Right cardiac atrium (tissue), 5 donors: ENCODE data around the gene ATP5PD. TPM values are rescaled to one million over a fixed set of nuclear protein-coding genes. Genes with fewer than 3 reads are reported as not detected.

Experiments
- ATAC-seq, 2 donors: fragments of 200-7000 bp; cut with Tn5 transposase; one replicate each; pipeline versions ENCODE4 v1.8.0 to v1.9.1; 2020; ENCODE audit warnings: moderate library complexity in 2 of 2, mild to moderate bottlenecking in 1 of 2
- DNase-seq, 3 donors: peaks; one replicate each; pipeline ENCODE4 v3.0.0-alpha.2; 2020
- H3K27ac ChIP-seq: one replicate; pipeline ENCODE4 v1.5.1; 2013; ENCODE audit warnings: mild to moderate bottlenecking, low read length, control low read depth, moderate library complexity
- H3K27me3 ChIP-seq: one replicate; pipeline ENCODE4 v1.6.1; 2013; ENCODE audit not compliant: control insufficient read depth, insufficient read depth
- H3K4me1 ChIP-seq: one replicate; pipeline ENCODE4 v1.6.1; 2013; ENCODE audit warnings: low read length; ENCODE audit not compliant: control insufficient read depth, insufficient read depth
- H3K4me3 ChIP-seq: one replicate; pipeline ENCODE4 v1.5.1; 2013; ENCODE audit warnings: low read length, control low read depth
- H3K9me3 ChIP-seq: one replicate; pipeline ENCODE4 v1.6.1; 2013; ENCODE audit warnings: low read length; ENCODE audit not compliant: control insufficient read depth
- WGBS: extraction: QIAGEN DNeasy Blood & Tissue Kit; methylation state at CpG from one replicate; pipeline ENCODE4 v1.1.7; 2013; 5-methylcytosine and 5-hydroxymethylcytosine counted together
- intact Hi-C, 4 donors: fragments of 100-400 bp; cut with DNase I; formaldehyde crosslinking; loops; one replicate each; pipeline versions ENCODE4 v1.11.0 to v1.14.0; 2022 to 2023
- polyA plus RNA-seq: library from polyadenylated mRNA; stranded (reverse); fragments of 200-250 nt; gene quantifications from one replicate; pipeline ENCODE4 v1.2.3, GENCODE V29; 2013
- total RNA-seq, 4 donors: library from RNA; stranded (reverse); fragmentation: NEBNext Ultra II Directional; extraction: Animal tissue kit (Norgen Biotek cat#: 25700); gene quantifications; one replicate each; pipeline ENCODE4 v1.2.1, GENCODE V29; 2021
- donor health status: healthy with polysubstance abuse.
- donor health status: DM: no; HTN: yes; CAD: no.
- donor health status: DM: no; HTN: no; CAD: no.
- donor health status: DM: no; HTN: yes; CAD: no; lungs with severe emphysema.
- donor health status: DM: yes; HTN: yes; CAD: no.

Gene ATP5PD
- total and polyA plus RNA-seq, 5 donors, result 702 to 2,009 (median 783) TPM

DNA sequence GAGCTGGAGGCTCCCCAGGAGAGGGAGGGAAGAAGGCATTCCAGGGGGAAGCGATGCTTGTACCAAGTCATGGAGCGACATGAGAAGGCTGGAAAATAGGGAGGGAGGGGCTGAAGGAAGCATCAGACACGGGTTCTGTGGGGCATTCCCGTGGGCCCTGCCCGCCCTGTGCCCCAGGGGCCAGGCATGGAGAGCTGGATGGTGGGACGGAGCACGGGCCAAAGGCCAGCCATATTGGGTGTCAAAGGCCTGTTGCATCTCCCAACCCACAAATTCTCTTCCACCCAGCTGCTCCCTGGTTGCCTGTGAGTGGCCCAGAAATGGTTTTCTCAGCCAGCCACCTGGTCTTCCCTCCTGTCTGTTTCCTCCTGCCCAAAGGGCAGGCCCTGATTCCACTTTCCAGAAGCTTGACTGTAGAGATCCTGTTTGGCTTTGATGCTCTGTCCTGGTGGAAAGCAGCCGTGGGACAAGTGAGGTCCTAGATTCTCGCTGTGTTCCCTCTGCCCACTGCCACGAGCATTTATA, 56.1 kb downstream of the ATP5PD start:
- intact Hi-C loops, result no loop called here
- ATAC-seq, result no peak
- Histone ChIP-seq H3K4me1 (peaks cover 16% of the 10 kb centered on the region), H3K27ac (no peak overlapping the region), H3K27me3 (no peaks in the 10 kb centered on the region), H3K4me3 (no peak overlapping the region), H3K9me3 (no peaks in the 10 kb centered on the region)
- DNase-seq, result no peak
- WGBS, result 88% methylated on average over 10 of the region's 10 CpGs

Other genes starting within 250 kb of the ATP5PD start
- 10 to 100 TPM; 30.4 to 62.8 (median 51.3) TPM for gene GRIN2C, start 187.1 kb downstream of the ATP5PD start, total RNA-seq
- gene GRIN2C, start 187.1 kb downstream of the ATP5PD start, polyA plus RNA-seq, result 31.4 TPM
- 10 to 100 TPM in 1 of 4 donors, 1 to 10 TPM in 3; 4.9 to 10.5 (median 7.1) TPM for gene FDXR, start 174.0 kb downstream of the ATP5PD start, total RNA-seq
- 9.9 TPM for gene FDXR, start 174.0 kb downstream of the ATP5PD start, polyA plus RNA-seq
- not detected for gene FADS6, start 153.3 kb downstream of the ATP5PD start, total RNA-seq
- 0.05 TPM for gene FADS6, start 153.3 kb downstream of the ATP5PD start, polyA plus RNA-seq
- gene USH1G, start 123.7 kb downstream of the ATP5PD start, total RNA-seq, result under 1 TPM; 0.06 to 0.59 (median 0.27) TPM
- 0.23 TPM for gene USH1G, start 123.7 kb downstream of the ATP5PD start, polyA plus RNA-seq
- not detected for gene OTOP2, start 122.7 kb downstream of the ATP5PD start, total RNA-seq
- not detected for gene OTOP2, start 122.7 kb downstream of the ATP5PD start, polyA plus RNA-seq
- gene OTOP3, start 111.1 kb downstream of the ATP5PD start, total RNA-seq, result not detected
- gene OTOP3, start 111.1 kb downstream of the ATP5PD start, polyA plus RNA-seq, result not detected
- 10 to 100 TPM in 2 of 4 donors, 1 to 10 TPM in 2; 6.5 to 11.9 (median 10.1) TPM for gene HID1, start 74.2 kb downstream of the ATP5PD start, total RNA-seq
- gene HID1, start 74.2 kb downstream of the ATP5PD start, polyA plus RNA-seq, result 12.0 TPM
- 10 to 100 TPM; 11.0 to 17.5 (median 14.2) TPM for gene CDR2L, start 59.3 kb downstream of the ATP5PD start, total RNA-seq
- gene CDR2L, start 59.3 kb downstream of the ATP5PD start, polyA plus RNA-seq, result 13.8 TPM
- 10 to 100 TPM; 35.1 to 44.6 (median 37.3) TPM for gene MRPL58, start 34.3 kb downstream of the ATP5PD start, total RNA-seq
- gene MRPL58, start 34.3 kb downstream of the ATP5PD start, polyA plus RNA-seq, result 62.6 TPM
- gene KCTD2, start 256 bp upstream of the ATP5PD start, total RNA-seq, result 10 to 100 TPM; 22.3 to 27.5 (median 23.1) TPM
- gene KCTD2, start 256 bp upstream of the ATP5PD start, polyA plus RNA-seq, result 22.8 TPM
- gene SLC16A5, start 41.0 kb upstream of the ATP5PD start, total RNA-seq, result 10 to 100 TPM; 12.7 to 21.6 (median 18.5) TPM
- gene SLC16A5, start 41.0 kb upstream of the ATP5PD start, polyA plus RNA-seq, result 12.7 TPM
- 10 to 100 TPM in 1 of 4 donors, 1 to 10 TPM in 3; 9.4 to 10.9 (median 9.6) TPM for gene ARMC7, start 63.0 kb upstream of the ATP5PD start, total RNA-seq
- gene ARMC7, start 63.0 kb upstream of the ATP5PD start, polyA plus RNA-seq, result 7.7 TPM
- 10 to 100 TPM; 29.1 to 35.9 (median 33.3) TPM for gene NT5C, start 84.8 kb upstream of the ATP5PD start, total RNA-seq
- gene NT5C, start 84.8 kb upstream of the ATP5PD start, polyA plus RNA-seq, result 37.5 TPM
- gene JPT1, start 107.5 kb upstream of the ATP5PD start, total RNA-seq, result 10 to 100 TPM; 11.7 to 22.3 (median 17.9) TPM
- gene JPT1, start 107.5 kb upstream of the ATP5PD start, polyA plus RNA-seq, result 40.5 TPM
- 100 to 1,000 TPM; 249 to 272 (median 257) TPM for gene SUMO2, start 136.0 kb upstream of the ATP5PD start, total RNA-seq
- 99.1 TPM for gene SUMO2, start 136.0 kb upstream of the ATP5PD start, polyA plus RNA-seq
- gene NUP85, start 158.7 kb upstream of the ATP5PD start, total RNA-seq, result 10 to 100 TPM; 31.3 to 36.1 (median 34.2) TPM
- 16.3 TPM for gene NUP85, start 158.7 kb upstream of the ATP5PD start, polyA plus RNA-seq
- gene GGA3, start 214.6 kb upstream of the ATP5PD start, total RNA-seq, result 10 to 100 TPM; 22.9 to 34.8 (median 26.9) TPM
- gene GGA3, start 214.6 kb upstream of the ATP5PD start, polyA plus RNA-seq, result 15.7 TPM
- gene MRPS7, start 214.9 kb upstream of the ATP5PD start, total RNA-seq, result 100 to 1,000 TPM in 1 of 4 donors, 10 to 100 TPM in 3; 91.5 to 110 (median 99.6) TPM
- gene MRPS7, start 214.9 kb upstream of the ATP5PD start, polyA plus RNA-seq, result 113 TPM
- gene MIF4GD, start 224.3 kb upstream of the ATP5PD start, total RNA-seq, result 10 to 100 TPM; 15.1 to 20.5 (median 17.8) TPM
- gene MIF4GD, start 224.3 kb upstream of the ATP5PD start, polyA plus RNA-seq, result 14.6 TPM
- 10 to 100 TPM in 2 of 4 donors, 1 to 10 TPM in 2; 8.4 to 23.5 (median 14.8) TPM for gene SLC25A19, start 242.5 kb upstream of the ATP5PD start, total RNA-seq
- 14.2 TPM for gene SLC25A19, start 242.5 kb upstream of the ATP5PD start, polyA plus RNA-seq